Mesodermal cell (in vitro differentiated cells): ENCODE results near the gene HPCA.

ENCODE experiments used
- H3K27ac ChIP-seq: 2 replicates; pipeline ENCODE4 v1.7.0; 2013; ENCODE audit warnings: mild to moderate bottlenecking, low read depth, low read length, moderate library complexity; ENCODE audit not compliant: severe bottlenecking
- H3K36me3 ChIP-seq: 2 replicates; pipeline ENCODE4 v1.7.1; 2013; ENCODE audit warnings: mild to moderate bottlenecking, low read length, moderate library complexity; ENCODE audit not compliant: control insufficient read depth, insufficient read depth
- H3K4me1 ChIP-seq: one replicate; pipeline ENCODE4 v1.7.1; 2013; ENCODE audit warnings: mild to moderate bottlenecking, low read length; ENCODE audit not compliant: insufficient read depth, control insufficient read depth, poor library complexity, severe bottlenecking
- H3K4me3 ChIP-seq: 2 replicates; pipeline ENCODE4 v1.7.0; 2013; ENCODE audit warnings: low read length, control low read depth, mild to moderate bottlenecking; ENCODE audit not compliant: insufficient read depth, poor library complexity, severe bottlenecking; ENCODE audit errors: extremely low read depth
- H3K9me3 ChIP-seq: 2 replicates; pipeline ENCODE4 v1.7.1; 2013; ENCODE audit warnings: mild to moderate bottlenecking, low read length, moderate library complexity; ENCODE audit not compliant: control insufficient read depth
- WGBS, 2 experiments: methylation state at CpG; one replicate each; pipeline ENCODE4 v1.1.5; 2013; ENCODE audit warnings: missing lambda C conversion rate in 2 of 2; ENCODE audit not compliant: insufficient coverage in 2 of 2; 5-methylcytosine and 5-hydroxymethylcytosine counted together

The HPCA gene

DNA sequence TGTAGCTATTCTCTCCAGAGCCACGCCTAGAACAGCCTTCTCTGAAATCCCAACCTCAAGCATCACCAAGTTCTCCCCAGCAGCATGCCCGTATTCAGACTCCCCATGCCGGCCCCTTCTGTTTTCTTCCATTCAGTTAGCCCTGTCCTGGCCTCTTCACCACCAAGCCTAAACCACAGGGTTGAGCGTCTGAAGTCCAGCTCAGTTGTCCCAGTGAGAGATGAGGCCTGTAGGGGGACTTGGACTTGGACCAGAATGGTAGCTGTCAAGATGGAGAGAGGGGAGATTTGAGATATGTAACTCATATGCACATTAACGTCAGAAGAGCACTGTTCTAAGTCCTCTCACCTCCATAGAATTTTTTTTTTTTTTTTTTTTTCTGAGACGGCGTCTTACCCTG is 20.4 kb downstream of the HPCA start:
- Histone ChIP-seq H3K9me3 (no peaks in the 10 kb centered on the region), H3K27ac (no peak overlapping the region), H3K4me3 (no peak overlapping the region), H3K4me1 (peaks cover 4% of the 10 kb centered on the region), H3K36me3 (no peaks in the 10 kb centered on the region)
- 97 to 100% methylated on average over 3 to 4 of the region's 7 CpGs for WGBS, 2 experiments

DNA sequence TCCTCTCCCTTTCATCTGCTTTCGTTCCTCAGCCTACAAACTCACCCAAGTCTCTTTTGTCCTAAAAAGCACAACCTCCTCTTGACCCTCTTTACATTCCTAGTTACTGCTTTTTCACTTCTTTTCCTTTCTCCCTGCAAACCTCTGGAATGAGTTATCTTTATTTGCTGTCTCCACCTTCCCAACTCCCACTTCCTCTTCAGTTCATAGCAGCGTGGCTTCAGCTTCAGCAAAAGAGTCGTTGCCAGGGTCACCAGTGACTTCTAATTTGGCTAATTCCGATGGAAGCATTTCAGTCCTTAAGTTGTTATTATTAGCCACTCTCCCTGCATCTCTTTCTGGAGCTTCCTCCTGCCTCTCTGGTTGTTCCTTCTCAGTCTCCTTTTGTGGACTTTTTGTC is 21.1 kb downstream of the HPCA start:
- Histone ChIP-seq H3K36me3 (no peaks in the 10 kb centered on the region), H3K9me3 (no peaks in the 10 kb centered on the region), H3K4me1 (peaks cover 4% of the 10 kb centered on the region), H3K27ac (no peak overlapping the region), H3K4me3 (no peak overlapping the region)
- WGBS, 2 experiments = 44 to 60% methylated on average over 3 to 4 of the region's 4 CpGs

DNA sequence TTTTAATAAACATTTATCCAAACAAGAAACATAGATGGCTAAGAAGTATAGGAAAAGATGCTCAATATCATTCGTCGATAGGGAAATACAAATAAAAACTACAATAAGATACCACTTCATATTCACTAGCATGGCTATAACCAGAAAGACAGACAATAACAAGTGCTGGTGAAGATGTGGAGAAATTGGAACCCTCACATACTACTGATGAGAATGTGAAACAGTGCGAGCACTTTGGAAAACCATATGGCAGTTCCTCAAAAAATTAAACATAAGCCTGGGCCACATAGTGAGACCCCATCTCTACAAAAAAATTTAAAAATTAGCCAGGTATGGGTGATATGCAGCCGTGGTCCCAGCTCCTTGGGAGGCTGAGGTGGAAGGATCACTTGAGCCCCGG is 24.0 kb downstream of the HPCA start:
- peaks cover 4% of the 10 kb centered on the region for H3K9me3 ChIP-seq
- no peaks in the 10 kb centered on the region for H3K36me3 ChIP-seq
- WGBS, 2 experiments = 95 to 100% methylated on average over 1 to 3 of the region's 5 CpGs
- H3K4me1 ChIP-seq = peaks cover 4% of the 10 kb centered on the region
- no peak overlapping the region for H3K27ac ChIP-seq
- H3K4me3 ChIP-seq = no peak overlapping the region

DNA sequence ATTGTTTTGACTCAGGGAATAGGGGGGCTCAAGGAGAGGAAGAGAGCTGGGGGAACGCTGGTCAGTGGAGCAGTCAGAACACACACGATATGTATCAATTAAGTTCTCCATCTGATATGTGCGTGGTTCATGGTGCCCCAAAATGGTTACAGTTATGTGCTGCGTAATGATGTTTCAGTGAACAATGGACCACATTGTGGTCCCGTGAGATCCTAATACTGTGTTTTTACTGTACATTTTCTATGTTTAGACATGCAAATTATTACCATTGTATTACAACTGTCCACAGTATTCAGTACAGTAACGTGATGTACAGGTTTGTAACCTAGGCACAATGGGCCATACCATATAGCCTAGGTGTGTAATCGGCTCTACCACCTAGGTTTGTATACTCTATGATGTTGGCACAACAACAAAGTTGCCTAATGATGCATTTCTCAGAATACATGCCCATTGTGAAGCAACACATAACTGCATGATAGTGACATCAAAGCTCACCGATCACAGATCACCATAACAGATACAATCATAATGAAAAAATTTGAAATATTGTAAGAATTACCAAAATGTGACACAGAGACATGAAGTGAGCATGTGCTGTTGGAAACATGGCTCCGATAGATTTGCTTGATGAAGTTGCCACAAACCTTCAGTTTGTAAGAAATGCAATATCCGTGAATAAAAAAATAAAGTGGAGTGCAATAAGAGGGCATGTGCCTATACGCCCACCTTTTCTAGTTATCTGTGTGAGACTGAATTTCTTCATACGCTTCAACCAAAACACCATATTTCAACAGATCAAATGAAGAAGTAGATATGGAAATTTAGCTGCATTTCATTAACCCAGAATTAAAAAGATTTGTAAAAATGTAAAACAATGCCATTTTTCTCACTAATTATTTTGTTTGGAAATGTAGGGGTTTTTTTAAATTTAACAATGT is 29.7 kb downstream of the HPCA start:
- peaks cover 4% of the 10 kb centered on the region for H3K9me3 ChIP-seq
- WGBS, 2 experiments = 95% methylated on average over 8 of the region's 12 CpGs
- H3K27ac ChIP-seq = no peak overlapping the region
- no peaks in the 10 kb centered on the region for H3K36me3 ChIP-seq
- H3K4me1 ChIP-seq = no peaks in the 10 kb centered on the region
- H3K4me3 ChIP-seq = no peak overlapping the region

DNA sequence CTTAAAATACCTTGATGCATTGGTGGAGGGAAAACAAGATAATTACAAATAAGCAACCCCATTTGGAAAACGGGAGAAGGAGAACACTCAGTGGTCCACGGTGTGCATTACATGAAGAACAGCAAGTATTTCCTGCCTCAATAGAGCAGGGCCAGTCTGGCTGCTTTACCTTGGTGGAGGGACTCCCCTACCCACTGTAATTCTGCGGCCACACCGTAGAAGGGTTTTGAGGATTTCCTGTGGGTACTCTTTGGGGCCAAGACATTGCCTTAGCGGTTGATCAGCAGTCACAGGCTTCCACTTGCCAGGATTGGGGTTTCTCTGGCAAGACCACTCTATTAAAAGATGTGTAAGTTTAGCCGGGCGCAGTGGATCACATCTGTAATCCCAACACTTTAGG is 31.2 kb downstream of the HPCA start:
- Histone ChIP-seq H3K27ac (no peak overlapping the region), H3K9me3 (peaks cover 4% of the 10 kb centered on the region), H3K4me3 (no peak overlapping the region), H3K4me1 (no peaks in the 10 kb centered on the region), H3K36me3 (no peaks in the 10 kb centered on the region)
- WGBS, 2 experiments = 80 to 82% methylated on average over 4 to 7 of the region's 7 CpGs

DNA sequence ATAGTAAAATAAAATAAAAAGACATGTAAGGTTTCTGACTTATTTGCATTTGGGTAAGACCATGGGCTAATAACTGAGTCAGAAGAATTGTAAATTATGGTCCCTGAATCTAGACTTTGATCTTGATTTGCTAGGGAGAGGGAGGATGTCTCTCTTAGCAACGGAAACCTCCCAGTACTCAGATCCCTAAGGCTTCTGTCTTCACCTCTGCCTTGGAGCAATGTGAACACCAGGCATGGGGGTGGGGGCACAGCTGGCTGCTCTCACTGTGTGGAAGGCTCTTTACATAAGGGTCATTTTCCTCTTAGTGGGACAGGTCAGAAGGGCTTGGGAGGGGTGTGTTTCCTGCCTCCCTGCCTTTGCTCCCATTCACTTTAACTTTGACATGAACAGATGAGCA is 31.9 kb downstream of the HPCA start:
- no peaks in the 10 kb centered on the region for H3K36me3 ChIP-seq

DNA sequence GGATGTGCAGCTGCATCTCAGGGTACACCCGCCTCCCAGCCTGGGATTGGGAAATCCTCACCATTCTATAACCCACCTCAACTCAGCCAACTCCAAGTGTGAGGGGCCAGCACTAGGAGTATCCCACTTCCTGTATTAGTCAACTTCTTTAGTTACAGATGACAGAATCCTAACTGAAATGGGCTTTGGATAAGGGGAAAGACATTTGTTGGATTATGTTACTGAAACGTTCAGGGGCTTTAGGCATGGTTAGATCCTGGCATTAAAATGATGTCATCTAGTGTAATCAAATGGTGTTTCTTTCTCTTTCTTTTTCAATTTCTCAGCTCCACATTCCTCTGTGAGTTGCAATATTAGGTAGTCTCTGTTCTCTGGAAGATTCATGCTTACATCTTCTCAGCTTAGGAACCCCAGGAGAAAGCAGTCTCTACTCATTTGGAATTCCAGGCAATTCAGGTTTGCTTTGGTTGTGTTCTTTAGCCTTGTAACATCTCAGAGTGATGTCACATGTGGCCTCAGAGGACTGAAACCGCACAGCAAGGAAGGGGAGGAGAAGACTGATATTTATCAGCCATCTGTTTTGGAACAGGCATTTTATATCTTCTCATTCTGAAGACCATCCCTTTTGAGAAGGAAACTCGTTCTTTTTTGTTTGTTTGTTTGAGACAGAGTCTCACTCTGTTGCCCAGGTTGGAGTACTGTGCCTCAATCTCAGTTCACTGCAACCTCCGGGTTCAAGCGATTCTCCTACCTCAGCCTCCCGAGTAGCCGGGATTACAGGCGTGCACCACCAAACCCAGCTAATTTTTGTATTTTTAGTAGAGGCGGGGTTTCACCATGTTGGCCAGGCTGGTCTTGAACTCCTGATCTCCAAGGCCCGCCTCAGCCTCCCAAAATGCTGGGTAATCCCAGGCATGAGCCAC is 33.8 kb downstream of the HPCA start:
- 91 to 98% methylated on average over 7 to 9 of the region's 11 CpGs for WGBS, 2 experiments
- H3K36me3 ChIP-seq = no peaks in the 10 kb centered on the region
- H3K27ac ChIP-seq = peak overlapping the region; percentile 45
- H3K4me1 ChIP-seq = peaks cover 6% of the 10 kb centered on the region
- H3K9me3 ChIP-seq = no peaks in the 10 kb centered on the region
- H3K4me3 ChIP-seq = no peak overlapping the region

More for the DNA sequence above, 31.9 kb downstream of the HPCA start:
- WGBS, 2 experiments = no CpG with 5 or more reads among the region's 1 CpG
- Histone ChIP-seq H3K27ac (no peak overlapping the region), H3K4me1 (no peaks in the 10 kb centered on the region), H3K4me3 (no peak overlapping the region), H3K9me3 (peaks cover 4% of the 10 kb centered on the region)

DNA sequence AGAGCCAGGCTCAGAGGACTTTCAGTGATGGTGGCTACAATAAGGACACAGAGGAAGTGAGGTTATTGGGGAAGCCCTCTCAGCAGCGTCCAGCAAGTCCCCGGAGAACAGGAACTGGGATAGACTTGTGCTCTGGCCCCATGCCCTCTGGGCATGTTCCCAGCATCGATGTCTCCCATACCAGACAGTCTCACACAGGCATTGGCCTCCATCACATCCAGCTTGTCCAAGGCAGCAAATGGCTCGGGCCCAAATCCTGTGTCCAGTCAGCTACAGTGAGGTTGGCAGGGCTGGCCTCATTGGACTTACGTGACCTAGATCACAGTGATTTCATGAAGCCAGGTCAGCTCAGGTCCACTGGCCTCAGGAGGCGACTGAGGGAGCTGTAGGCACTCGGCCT is 34.5 kb downstream of the HPCA start:
- Histone ChIP-seq H3K4me3 (no peak overlapping the region), H3K9me3 (no peaks in the 10 kb centered on the region), H3K27ac (no peak overlapping the region), H3K4me1 (peaks cover 13% of the 10 kb centered on the region), H3K36me3 (no peaks in the 10 kb centered on the region)
- WGBS, 2 experiments = 96 to 98% methylated on average over 7 of the region's 7 CpGs

DNA sequence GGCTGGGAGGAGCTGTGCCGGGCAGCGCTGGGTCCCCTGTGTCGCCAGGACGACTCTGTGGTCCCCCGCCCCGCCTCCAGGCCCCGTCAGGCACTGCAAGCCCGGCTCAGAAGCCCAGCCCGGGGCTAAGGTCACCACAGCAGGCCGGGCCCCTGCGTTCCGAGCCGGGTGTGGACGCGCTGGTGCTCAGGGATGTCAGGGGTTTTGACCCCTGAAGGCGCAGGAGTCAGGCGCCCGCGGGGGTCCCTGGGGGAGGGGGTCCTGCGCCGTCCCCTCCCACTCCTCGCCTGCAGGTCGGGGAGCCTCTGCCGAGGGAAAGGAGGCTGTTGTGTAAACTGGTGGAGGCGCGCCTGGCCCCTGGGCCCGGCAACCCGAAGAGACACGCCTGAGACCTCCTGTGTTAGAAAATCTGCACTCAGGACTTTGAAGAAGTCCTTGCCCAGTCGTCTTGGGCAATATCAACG is 38.6 kb downstream of the HPCA start:
- H3K36me3 ChIP-seq = no peaks in the 10 kb centered on the region
- peaks cover 15% of the 10 kb centered on the region for H3K4me1 ChIP-seq
- peak overlapping the region; percentile 19 for H3K4me3 ChIP-seq
- WGBS, 2 experiments = 3 to 5% methylated on average over 20 to 28 of the region's 31 CpGs
- peak overlapping the region; percentile 90 for H3K27ac ChIP-seq
- H3K9me3 ChIP-seq = no peaks in the 10 kb centered on the region

DNA sequence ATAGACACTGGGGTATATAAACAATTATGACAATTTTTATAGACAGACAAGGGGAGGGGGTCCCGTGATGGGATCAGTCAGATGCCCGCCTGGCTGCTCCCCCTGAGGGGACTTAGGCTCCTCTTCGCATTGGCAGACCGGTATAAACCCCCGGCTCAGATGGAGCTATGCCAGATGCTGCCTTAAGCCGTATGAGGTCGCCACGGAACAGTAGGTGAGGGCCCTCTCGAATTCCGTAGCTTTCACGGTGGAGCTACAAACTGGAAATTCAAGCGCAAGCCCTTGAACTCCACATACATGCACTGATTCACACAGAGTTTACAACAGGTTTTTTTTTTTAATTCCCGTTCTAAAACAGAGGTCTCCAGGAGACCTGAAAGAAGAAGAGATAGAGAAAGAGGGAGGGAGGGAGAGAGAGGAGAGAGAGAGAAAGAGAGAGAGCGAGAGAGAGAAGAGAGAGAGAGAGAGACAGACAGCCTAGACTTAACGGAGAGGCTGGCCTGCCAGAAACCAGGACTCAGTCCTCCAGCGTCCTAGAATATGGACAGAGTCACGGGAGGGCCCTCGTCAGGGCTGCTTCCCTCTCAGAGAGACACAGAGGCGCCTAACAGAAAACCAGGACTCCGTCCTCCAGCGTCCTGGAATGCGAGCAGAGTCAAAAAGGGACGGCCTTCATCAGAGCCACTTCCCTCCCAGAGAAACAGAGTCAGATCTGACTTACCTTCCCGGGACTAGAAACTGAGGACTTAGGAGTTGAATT is 39.3 kb downstream of the HPCA start:
- Histone ChIP-seq H3K9me3 (no peaks in the 10 kb centered on the region), H3K36me3 (no peaks in the 10 kb centered on the region), H3K4me3 (peak overlapping the region; percentile 19), H3K27ac (peak overlapping the region; percentile 90), H3K4me1 (peaks cover 15% of the 10 kb centered on the region)
- 3 to 5% methylated on average over 21 to 23 of the region's 24 CpGs for WGBS, 2 experiments
